GM12864 (cell line): ENCODE measurements around the gene CA10.

Experiments
- DNase-seq: peaks from one replicate; pipeline ENCODE4 v3.0.0-alpha.2; 2011; ENCODE audit warnings: low read depth
- H3K4me3 ChIP-seq: 2 replicates; pipeline ENCODE4 v1.5.1; 2011; ENCODE audit warnings: mild to moderate bottlenecking, low read depth, low read length, control low read depth
- CTCF ChIP-seq: IDR thresholded peaks from 2 replicates; pipeline ENCODE4 v1.5.1; 2011; ENCODE audit warnings: low read depth, mild to moderate bottlenecking, moderate library complexity, low read length, control low read depth, inconsistent platforms; ENCODE audit errors: missing control alignments

CA10 gene

DNA sequence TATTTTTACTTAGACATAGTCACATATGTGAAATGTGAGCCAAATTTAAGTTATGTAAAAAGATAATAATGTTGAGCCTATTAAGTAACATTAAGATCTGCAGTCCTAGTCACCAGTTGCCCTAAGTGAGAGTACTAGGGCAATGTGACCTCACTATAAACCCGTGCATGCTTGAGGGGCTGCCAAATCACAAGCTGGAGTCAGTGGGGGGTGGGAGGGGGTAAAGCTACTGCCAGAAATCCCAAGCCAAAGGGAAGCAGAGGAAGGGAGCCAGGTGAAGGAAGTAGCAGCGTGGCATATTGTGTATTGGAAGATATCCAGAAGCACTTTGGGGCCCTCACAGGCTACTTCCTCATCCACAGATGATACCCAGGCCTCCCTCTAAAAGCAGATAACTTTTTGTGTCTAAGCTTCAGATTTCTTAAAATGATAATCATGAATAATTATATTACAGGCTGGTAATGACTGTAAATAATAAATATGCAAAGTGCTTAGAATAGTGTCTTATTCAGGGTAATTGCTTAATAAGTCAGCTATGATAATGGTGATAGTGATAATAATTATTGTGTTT is 134.1 kb downstream of the CA10 start:
- H3K4me3 ChIP-seq = no peak overlapping the region
- no peak for DNase-seq

DNA sequence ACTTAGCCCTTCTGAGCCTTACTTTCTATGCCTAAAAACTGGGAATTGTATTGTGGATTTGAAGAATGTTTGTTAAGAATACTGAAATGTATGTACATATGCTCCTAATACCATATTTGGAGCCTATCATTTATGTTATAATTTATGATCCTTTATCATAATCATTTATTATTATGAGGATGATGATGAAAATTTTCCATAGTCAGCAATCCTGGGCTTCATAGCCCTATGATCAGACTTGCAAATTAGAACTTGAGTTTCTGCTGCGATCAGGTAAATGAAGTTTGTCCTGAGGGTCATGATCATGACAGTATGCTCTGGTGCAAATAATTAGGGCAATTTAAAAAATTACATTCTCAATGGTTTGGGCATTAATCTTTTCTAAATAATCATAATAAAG is 147.4 kb downstream of the CA10 start:
- no peak for TF ChIP-seq CTCF
- DNase-seq = no peak
- no peak overlapping the region for H3K4me3 ChIP-seq

More for the DNA sequence above, 134.1 kb downstream of the CA10 start:
- no peak for TF ChIP-seq CTCF

GRCh38 chr17:51999654-52000053 is 158.9 kb downstream of the CA10 start:
- no peak for TF ChIP-seq CTCF
- DNase-seq = no peak
- H3K4me3 ChIP-seq = no peak overlapping the region

- TF ChIP-seq CTCF = no peak
- DNase-seq = no peak
- no peak overlapping the region for H3K4me3 ChIP-seq
Measured at GRCh38 chr17:51997723-51998122, 160.8 kb downstream of the CA10 start.

DNA sequence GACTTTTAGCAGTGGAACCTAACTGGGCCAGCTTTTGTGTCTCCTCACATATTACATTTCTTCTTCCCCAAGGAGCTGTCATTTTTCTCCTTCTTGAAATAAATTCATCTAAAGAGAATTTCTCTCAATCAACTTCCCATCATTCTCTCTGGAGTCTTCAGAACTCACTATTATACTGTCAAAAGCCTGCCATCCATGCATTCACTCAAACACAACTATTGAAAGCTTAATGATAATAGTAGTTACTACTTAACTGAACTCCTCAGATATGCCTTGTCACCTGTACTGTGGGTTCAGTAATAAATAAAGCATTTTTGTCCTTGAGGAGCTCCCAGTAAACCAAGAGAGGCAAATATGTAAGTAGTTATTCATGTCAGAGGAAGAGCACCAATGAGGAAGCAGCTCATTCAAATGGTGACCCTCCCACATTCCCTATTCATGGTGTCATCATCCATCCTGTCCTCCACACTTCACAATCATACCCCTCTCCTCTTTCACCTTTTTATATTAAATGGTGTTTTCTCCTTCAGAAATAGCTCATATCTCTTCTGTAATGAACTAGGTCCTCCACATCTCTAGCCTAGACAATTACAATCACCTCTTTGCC is 162.6 kb downstream of the CA10 start:
- H3K4me3 ChIP-seq = no peak overlapping the region
- no peak for TF ChIP-seq CTCF
- no peak for DNase-seq

GRCh38 chr17:51992864-51993416 is 165.6 kb downstream of the CA10 start:
- DNase-seq = no peak
- TF ChIP-seq CTCF = no peak
- no peak overlapping the region for H3K4me3 ChIP-seq

DNA sequence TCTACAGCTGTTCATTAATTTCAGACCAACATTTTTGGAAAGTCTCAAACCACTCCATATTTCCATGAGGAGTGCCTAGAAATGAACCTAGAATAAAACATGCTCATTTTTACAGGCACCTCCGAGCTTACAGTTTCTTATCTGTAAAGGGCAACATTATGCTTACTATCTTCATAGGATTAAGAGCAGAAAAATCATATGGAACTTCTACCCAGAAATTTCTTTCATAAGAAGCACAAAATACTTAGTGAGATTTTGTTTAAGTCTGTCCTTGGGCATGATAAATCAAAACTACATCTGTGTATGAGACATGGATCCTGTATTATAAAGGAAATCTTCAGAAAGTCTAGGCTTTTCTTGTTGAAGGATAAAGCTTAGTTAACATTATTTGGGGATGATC is 187.4 kb downstream of the CA10 start:
- TF ChIP-seq CTCF = no peak
- DNase-seq = no peak
- no peak overlapping the region for H3K4me3 ChIP-seq
